Endodermal cell (in vitro differentiated cells): ENCODE data around the gene NKX2-4. TPM values are rescaled to one million over a fixed set of nuclear protein-coding genes. Genes with fewer than 3 reads are reported as not detected.

Experiments used
- DNase-seq: peaks from one replicate; pipeline ENCODE4 v3.0.0-alpha.2; 2017
- H3K27ac ChIP-seq: 2 replicates; pipeline ENCODE4 v1.5.1; 2013; ENCODE audit warnings: mild to moderate bottlenecking, low read depth, low read length, moderate library complexity
- H3K27me3 ChIP-seq: 2 replicates; pipeline ENCODE4 v1.6.1; 2013; ENCODE audit warnings: mild to moderate bottlenecking, low read length, moderate library complexity; ENCODE audit not compliant: insufficient read depth, control insufficient read depth, poor library complexity, severe bottlenecking
- H3K36me3 ChIP-seq: 2 replicates; pipeline ENCODE4 v1.7.0; 2013; ENCODE audit warnings: mild to moderate bottlenecking, low read length, moderate library complexity; ENCODE audit not compliant: control insufficient read depth, insufficient read depth
- H3K4me1 ChIP-seq: one replicate; pipeline ENCODE4 v1.7.0; 2013; ENCODE audit warnings: low read length; ENCODE audit not compliant: control insufficient read depth, insufficient read depth
- H3K4me3 ChIP-seq: 2 replicates; pipeline ENCODE4 v1.5.1; 2013; ENCODE audit warnings: mild to moderate bottlenecking, low read length, moderate library complexity
- H3K9ac ChIP-seq: 2 replicates; pipeline ENCODE4 v1.6.1; 2013; ENCODE audit warnings: mild to moderate bottlenecking, low read length, moderate library complexity; ENCODE audit not compliant: poor library complexity, severe bottlenecking; ENCODE audit errors: extremely low read depth
- H3K9me3 ChIP-seq: 2 replicates; pipeline ENCODE4 v1.6.1; 2013; ENCODE audit warnings: mild to moderate bottlenecking, low read length, moderate library complexity; ENCODE audit not compliant: control insufficient read depth
- H3K27ac Mint-ChIP-seq: 2 replicates; pipeline ENCODE4 v1.8.0; 2020; ENCODE audit warnings: mixed read lengths
- H3K27me3 Mint-ChIP-seq: 2 replicates; pipeline ENCODE4 v1.8.0; 2021; ENCODE audit warnings: mild to moderate bottlenecking, mixed read lengths; ENCODE audit not compliant: insufficient read depth
- H3K36me3 Mint-ChIP-seq: 2 replicates; pipeline ENCODE4 v1.8.0; 2020; ENCODE audit warnings: low read depth, mixed read lengths
- H3K4me1 Mint-ChIP-seq: 2 replicates; pipeline ENCODE4 v1.8.0; 2020; ENCODE audit warnings: mixed read lengths
- H3K4me3 Mint-ChIP-seq: 2 replicates; pipeline ENCODE4 v1.8.0; 2020; ENCODE audit warnings: mild to moderate bottlenecking, moderate library complexity, mixed read lengths
- H3K9me3 Mint-ChIP-seq: 2 replicates; pipeline ENCODE4 v1.8.0; 2020; ENCODE audit warnings: mild to moderate bottlenecking, mixed read lengths
- WGBS, 2 experiments: methylation state at CpG; one replicate each; pipeline versions ENCODE4 v1.1.5 to v1.1.7; 2013; ENCODE audit warnings: missing lambda C conversion rate in 2 of 2, mixed read lengths in 1 of 2; ENCODE audit not compliant: insufficient coverage in 1 of 2, insufficient read length in 1 of 2; 5-methylcytosine and 5-hydroxymethylcytosine counted together
- total RNA-seq, 2 donors: library from RNA; stranded (reverse); fragmentation: NEBNext Ultra II Directional in 1 of 2; extraction: Animal tissue kit (Norgen Biotek cat#: 25700) in 1 of 2; gene quantifications; 2 replicates in 1 of 2; 3 replicates in 1 of 2; pipeline ENCODE4 v1.2.1, GENCODE V29; 2021
- TF ChIP-seq, protein P1 (sequence below): fragments of 200-600 bp; sonication (generic); conservative IDR thresholded peaks from 2 replicates; pipeline ENCODE4 v1.5.0; 2021; ENCODE audit warnings: antibody characterized with exemption, mild to moderate bottlenecking

The NKX2-4 gene
- total RNA-seq, 2 donors from 2014 or later = not detected

DNA sequence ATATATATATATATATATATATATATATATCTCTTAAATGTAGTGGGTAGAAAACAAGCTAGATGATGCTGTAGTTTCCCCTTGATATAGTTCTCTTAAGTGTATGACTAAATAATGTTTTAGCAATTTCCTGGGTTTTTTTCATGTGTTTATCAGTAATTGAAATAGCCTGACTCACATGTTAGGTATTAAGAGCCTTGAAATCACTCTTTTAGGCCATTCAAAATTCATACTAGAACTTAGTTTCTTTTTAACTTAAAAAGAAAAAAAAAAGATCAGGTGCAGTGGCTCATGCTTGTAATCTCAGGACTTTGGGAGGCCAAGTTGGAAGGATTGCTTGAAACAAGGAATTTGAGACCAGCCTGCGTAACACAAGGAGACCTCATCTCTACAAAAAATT lies 44.1 kb downstream of the NKX2-4 start:
- Histone ChIP-seq H3K4me1 (peaks cover 7% of the 10 kb centered on the region), H3K9ac (no peak overlapping the region), H3K27me3 (no peaks in the 10 kb centered on the region), H3K36me3 (peaks cover 72% of the 10 kb centered on the region), H3K27ac (no peak overlapping the region), H3K9me3 (no peaks in the 10 kb centered on the region), H3K4me3 (no peak overlapping the region)
- H3K27me3 Mint-ChIP-seq = no peaks in the 10 kb centered on the region
- 100% methylated on average over 1 of the region's 1 CpG; no CpG with 5 or more reads in 1 of the 2 experiments for WGBS, 2 experiments
- no peak for DNase-seq
- no peak overlapping the region for H3K4me3 Mint-ChIP-seq
- peaks cover 12% of the 10 kb centered on the region for H3K4me1 Mint-ChIP-seq
- TF ChIP-seq, protein P1, sequence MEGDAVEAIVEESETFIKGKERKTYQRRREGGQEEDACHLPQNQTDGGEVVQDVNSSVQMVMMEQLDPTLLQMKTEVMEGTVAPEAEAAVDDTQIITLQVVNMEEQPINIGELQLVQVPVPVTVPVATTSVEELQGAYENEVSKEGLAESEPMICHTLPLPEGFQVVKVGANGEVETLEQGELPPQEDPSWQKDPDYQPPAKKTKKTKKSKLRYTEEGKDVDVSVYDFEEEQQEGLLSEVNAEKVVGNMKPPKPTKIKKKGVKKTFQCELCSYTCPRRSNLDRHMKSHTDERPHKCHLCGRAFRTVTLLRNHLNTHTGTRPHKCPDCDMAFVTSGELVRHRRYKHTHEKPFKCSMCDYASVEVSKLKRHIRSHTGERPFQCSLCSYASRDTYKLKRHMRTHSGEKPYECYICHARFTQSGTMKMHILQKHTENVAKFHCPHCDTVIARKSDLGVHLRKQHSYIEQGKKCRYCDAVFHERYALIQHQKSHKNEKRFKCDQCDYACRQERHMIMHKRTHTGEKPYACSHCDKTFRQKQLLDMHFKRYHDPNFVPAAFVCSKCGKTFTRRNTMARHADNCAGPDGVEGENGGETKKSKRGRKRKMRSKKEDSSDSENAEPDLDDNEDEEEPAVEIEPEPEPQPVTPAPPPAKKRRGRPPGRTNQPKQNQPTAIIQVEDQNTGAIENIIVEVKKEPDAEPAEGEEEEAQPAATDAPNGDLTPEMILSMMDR = no peak
- H3K9me3 Mint-ChIP-seq = no peaks in the 10 kb centered on the region
- H3K27ac Mint-ChIP-seq = no peak overlapping the region
- peaks cover 36% of the 10 kb centered on the region for H3K36me3 Mint-ChIP-seq

DNA sequence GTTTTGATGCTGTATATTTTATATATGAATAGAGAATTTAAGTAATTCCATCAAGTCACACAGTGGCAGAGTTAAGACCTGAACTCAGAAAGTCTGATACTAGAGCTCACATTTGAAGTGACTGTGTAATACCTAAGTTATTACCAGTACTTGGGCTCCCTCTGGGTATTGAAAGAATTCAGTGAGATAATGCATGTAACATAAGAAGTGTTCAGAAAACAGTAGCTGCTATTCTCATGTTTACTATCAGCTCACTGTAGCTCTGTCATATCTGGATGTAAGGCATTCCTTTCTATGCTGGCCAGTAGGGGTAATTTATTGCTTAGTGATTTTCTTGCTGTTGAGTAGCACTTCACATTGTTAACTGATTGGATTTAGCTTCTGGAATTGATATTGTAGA lies 44.6 kb downstream of the NKX2-4 start:
- Histone ChIP-seq H3K36me3 (peaks cover 77% of the 10 kb centered on the region), H3K4me3 (no peak overlapping the region), H3K9me3 (no peaks in the 10 kb centered on the region), H3K9ac (no peak overlapping the region), H3K27me3 (no peaks in the 10 kb centered on the region), H3K27ac (no peak overlapping the region), H3K4me1 (peaks cover 3% of the 10 kb centered on the region)
- Mint-ChIP-seq H3K36me3 (peaks cover 42% of the 10 kb centered on the region), H3K4me1 (peaks cover 9% of the 10 kb centered on the region), H3K27ac (no peak overlapping the region), H3K27me3 (no peaks in the 10 kb centered on the region), H3K4me3 (no peak overlapping the region), H3K9me3 (no peaks in the 10 kb centered on the region)
- TF ChIP-seq, protein P1 = no peak
- DNase-seq = no peak

Other genes starting within 250 kb of the NKX2-4 start
- 100 to 1,000 TPM in 1 of 2 donors, 10 to 100 TPM in 1; 91.5 to 101 TPM for gene XRN2, start 94.2 kb downstream of the NKX2-4 start, total RNA-seq
- gene NKX2-2, start 116.5 kb upstream of the NKX2-4 start, total RNA-seq = 1 to 10 TPM in 1 of 2 donors, under 1 TPM in 1; 0.31 to 1.5 TPM